Measurements from ENCODE around the gene PROB1. TPM values are rescaled to one million over a fixed set of nuclear protein-coding genes. Genes with fewer than 3 reads are reported as not detected.
A peak's percentile ranks its signal among the peaks of the same experiment; 100 is the strongest.
"Not testable (repeated sequence)": the region's sequence is repeated elsewhere in the genome, so short reads cannot be mapped to it uniquely, and the experiment has no call there.

Gene PROB1, protein sequence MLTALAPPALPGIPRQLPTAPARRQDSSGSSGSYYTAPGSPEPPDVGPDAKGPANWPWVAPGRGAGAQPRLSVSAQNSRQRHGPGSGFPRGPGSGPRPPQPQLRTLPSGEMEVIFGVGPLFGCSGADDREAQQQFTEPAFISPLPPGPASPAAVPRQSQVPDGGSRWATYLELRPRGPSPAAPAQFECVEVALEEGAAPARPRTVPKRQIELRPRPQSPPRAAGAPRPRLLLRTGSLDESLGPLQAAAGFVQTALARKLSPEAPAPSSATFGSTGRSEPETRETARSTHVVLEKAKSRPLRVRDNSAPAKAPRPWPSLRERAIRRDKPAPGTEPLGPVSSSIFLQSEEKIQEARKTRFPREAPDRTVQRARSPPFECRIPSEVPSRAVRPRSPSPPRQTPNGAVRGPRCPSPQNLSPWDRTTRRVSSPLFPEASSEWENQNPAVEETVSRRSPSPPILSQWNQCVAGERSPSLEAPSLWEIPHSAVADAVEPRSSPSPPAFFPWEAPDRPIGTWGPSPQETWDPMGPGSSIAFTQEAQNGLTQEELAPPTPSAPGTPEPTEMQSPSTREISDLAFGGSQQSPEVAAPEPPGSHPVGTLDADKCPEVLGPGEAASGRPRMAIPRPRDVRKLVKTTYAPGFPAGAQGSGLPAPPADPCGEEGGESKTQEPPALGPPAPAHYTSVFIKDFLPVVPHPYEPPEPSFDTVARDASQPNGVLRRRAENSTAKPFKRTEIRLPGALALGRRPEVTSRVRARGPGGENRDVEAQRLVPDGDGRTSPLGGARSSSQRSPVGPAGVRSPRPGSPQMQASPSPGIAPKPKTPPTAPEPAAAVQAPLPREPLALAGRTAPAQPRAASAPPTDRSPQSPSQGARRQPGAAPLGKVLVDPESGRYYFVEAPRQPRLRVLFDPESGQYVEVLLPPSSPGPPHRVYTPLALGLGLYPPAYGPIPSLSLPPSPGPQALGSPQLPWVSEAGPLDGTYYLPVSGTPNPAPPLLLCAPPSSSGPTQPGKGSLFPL
- total RNA-seq = 10 to 100 TPM; 26.8 to 81.4 (median 52.9) TPM

DNA sequence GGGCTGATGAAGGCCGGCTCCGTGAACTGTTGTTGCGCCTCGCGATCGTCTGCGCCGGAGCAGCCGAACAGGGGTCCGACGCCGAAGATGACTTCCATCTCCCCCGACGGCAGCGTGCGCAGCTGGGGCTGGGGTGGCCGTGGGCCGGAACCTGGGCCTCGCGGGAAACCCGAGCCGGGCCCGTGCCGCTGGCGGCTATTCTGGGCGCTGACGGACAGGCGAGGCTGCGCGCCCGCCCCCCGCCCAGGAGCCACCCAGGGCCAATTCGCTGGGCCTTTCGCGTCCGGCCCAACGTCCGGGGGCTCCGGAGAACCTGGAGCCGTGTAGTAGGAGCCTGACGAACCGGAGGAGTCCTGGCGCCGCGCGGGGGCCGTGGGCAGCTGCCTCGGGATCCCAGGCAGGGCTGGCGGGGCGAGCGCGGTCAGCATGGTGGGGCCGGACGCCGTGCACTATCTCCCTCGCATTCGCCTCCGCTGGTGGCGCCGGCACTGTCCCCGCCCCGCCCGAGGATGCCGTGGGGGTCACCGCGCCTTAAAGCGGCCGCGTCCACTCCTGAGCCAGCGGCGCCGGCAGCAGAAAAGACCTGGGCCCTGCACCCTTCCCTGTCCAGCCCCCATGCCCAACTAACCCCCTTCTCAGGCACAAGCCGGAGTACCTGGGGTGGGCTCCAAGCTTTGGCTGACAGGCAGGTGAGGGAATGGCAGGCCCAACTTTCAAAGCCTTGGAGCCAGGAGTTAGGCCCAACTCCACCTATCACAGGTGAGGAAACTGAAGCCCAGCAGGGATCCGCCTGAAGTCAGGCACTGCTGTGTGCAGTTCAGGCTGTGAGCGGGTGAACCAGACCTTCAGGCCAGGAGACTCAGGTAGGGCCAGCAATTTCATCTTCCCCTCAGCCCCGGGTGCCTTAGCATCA is at the start of gene PROB1:
Gene PROB1 (minus strand): TSS at position 451 of the 913 bp plus-strand sequence. CDS start 23 bp downstream, at position 428.
- H3K9me3 ChIP-seq = no peaks in the 10 kb centered on the region
- peaks cover 37 to 53% of the 10 kb centered on the region in 2 donors for H3K4me1 ChIP-seq
- ATAC-seq = peak; percentile 57 to 71
- H3K4me3 ChIP-seq = peak within 1 kb of the TSS; percentile 67 to 84 (median 72)
- peak; percentile 89 to 90 for TF ChIP-seq POLR2A (IDR thresholded peaks at IDR 0.05)
- TF ChIP-seq, protein P1, sequence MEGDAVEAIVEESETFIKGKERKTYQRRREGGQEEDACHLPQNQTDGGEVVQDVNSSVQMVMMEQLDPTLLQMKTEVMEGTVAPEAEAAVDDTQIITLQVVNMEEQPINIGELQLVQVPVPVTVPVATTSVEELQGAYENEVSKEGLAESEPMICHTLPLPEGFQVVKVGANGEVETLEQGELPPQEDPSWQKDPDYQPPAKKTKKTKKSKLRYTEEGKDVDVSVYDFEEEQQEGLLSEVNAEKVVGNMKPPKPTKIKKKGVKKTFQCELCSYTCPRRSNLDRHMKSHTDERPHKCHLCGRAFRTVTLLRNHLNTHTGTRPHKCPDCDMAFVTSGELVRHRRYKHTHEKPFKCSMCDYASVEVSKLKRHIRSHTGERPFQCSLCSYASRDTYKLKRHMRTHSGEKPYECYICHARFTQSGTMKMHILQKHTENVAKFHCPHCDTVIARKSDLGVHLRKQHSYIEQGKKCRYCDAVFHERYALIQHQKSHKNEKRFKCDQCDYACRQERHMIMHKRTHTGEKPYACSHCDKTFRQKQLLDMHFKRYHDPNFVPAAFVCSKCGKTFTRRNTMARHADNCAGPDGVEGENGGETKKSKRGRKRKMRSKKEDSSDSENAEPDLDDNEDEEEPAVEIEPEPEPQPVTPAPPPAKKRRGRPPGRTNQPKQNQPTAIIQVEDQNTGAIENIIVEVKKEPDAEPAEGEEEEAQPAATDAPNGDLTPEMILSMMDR (IDR thresholded peaks at IDR 0.05 in 4 of 5, conservative IDR thresholded peaks at IDR 0.05 in 1 of 5) = no peak
- in situ Hi-C loops (cut with MboI; ENCODE audit: low sequenced_read_pairs in 4 of 4) (no loop called here), intact Hi-C loops (cut with DNase I; ENCODE audit: low total_unique reads) (loop anchor here (1.0 to 5.0 kb wide), 4 partner anchors 52 to 1773 kb away; partner anchors contain the start of gene CTNNA1)
- H3K36me3 ChIP-seq = no peaks in the 10 kb centered on the region
- H3K27me3 ChIP-seq = no peaks in the 10 kb centered on the region
- peak; percentile 71 to 88 for DNase-seq
- peak within 1 kb of the TSS; percentile 99 to 100 (median 100) for H3K27ac ChIP-seq

GRCh38 chr5:139443831-139444453 is 49.0 kb upstream of the PROB1 start:
- DNase-seq = no peak
- Histone ChIP-seq H3K9me3 (no peaks in the 10 kb centered on the region), H3K27ac (no peak overlapping the region), H3K27me3 (no peaks in the 10 kb centered on the region), H3K4me3 (no peak overlapping the region), H3K36me3 (no peaks in the 10 kb centered on the region), H3K4me1 (peaks cover 0 to 7% of the 10 kb centered on the region in 2 donors)
- in situ Hi-C loops (cut with MboI; ENCODE audit: low sequenced_read_pairs in 4 of 4) = no loop called here
- intact Hi-C loops (cut with DNase I; ENCODE audit: low total_unique reads) = no loop called here
- TF ChIP-seq POLR2A (IDR thresholded peaks at IDR 0.05) = no peak
- TF ChIP-seq, protein P1 (IDR thresholded peaks at IDR 0.05 in 4 of 5, conservative IDR thresholded peaks at IDR 0.05 in 1 of 5) = no peak
- ATAC-seq = no peak

DNA sequence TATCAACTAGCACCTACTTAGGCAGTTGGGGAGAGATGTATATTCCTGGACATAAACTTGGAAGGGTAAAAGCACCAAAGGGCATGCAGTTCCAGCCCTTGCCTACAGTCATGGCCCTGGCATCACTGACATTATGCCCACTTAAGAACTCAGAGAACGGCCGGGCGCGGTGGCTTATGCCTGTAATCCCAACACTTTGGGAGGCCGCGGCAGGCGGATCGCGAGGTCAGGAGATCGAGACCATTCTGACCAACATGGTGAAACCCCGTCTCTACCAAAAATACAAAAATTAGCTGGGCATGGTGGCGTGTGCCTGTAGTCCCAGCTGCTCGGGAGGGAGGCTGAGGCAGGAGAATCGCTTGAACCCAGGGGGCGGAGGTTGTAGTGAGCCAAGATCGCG is 45.5 kb upstream of the PROB1 start:
- H3K27ac ChIP-seq = peak overlapping the region in 1 of 4 donors; percentile 99
- peaks cover 5 to 16% of the 10 kb centered on the region in 2 donors for H3K4me1 ChIP-seq
- H3K4me3 ChIP-seq; H3K9me3 ChIP-seq; H3K36me3 ChIP-seq; ATAC-seq; intact Hi-C loops (cut with DNase I; ENCODE audit: low total_unique reads); H3K27me3 ChIP-seq; in situ Hi-C loops (cut with MboI; ENCODE audit: low sequenced_read_pairs in 4 of 4); DNase-seq: not testable (repeated sequence)

DNA sequence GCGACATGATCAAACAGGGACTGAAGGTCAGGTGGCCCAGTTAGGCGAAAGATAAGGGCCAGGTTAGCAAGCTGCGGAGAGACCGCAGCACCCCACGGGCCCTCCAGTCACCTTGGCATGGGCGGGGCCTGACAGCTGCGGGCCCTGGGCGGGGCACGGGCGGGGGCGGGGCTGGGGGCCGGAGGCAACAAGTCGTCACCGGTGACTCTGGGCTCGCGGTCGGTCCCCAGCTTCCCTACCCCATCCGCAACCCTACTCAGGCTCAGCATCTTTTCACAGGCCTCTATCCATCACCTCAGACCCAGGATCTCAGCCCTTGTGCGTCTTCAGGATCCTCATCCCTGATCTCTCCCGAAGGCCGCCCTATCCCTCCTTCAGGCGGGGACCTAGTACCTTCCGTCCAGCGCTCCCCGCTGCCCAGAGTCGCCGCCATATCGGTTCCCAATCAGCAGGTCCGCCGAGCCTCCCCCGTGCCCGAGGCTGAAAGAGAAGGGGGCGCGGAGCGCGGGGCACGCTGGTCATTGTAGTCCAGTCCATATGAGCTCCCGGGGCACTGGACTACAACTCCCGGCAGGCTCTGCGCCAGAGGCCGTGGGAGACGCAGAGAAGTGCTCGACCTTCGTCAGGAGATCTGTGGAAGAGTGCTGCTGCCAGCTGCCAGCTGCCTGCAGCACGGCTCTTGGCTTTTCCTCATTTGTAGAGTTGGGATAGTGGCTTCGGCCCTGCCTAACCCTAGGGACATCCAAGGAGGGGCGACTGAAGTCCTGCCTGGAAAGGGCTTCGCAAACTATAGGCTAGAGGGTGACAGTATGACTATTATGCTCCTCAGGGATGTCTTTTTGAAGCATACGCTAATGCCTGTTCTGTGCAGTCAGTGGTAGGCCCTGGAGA is 44.4 kb upstream of the PROB1 start, which contains the start of gene DNAJC18:
Gene DNAJC18 (minus strand): TSS at position 513 of the 891 bp plus-strand sequence. CDS start 80 bp downstream, at position 433.
- in situ Hi-C loops (cut with MboI; ENCODE audit: low sequenced_read_pairs in 4 of 4) (no loop called here), intact Hi-C loops (cut with DNase I; ENCODE audit: low total_unique reads) (loop anchor here (5.0 kb wide), 2 partner anchors 78 to 123 kb away; partner anchors contain the start of gene UBE2D2)
- Histone ChIP-seq H3K4me3 (peak within 1 kb of the TSS; percentile 90 to 97 (median 94)), H3K27me3 (no peaks in the 10 kb centered on the region), H3K4me1 (peaks cover 5 to 16% of the 10 kb centered on the region in 2 donors), H3K27ac (peak within 1 kb of the TSS; percentile 98 to 100 (median 99)), H3K36me3 (peaks cover 0 to 9% of the 10 kb centered on the region in 2 donors), H3K9me3 (no peaks in the 10 kb centered on the region)
- DNase-seq (peak; percentile 94), ATAC-seq (peak; percentile 98)
- TF ChIP-seq POLR2A (IDR thresholded peaks at IDR 0.05) = peak; percentile 41 to 51
- TF ChIP-seq, protein P1 (IDR thresholded peaks at IDR 0.05 in 4 of 5, conservative IDR thresholded peaks at IDR 0.05 in 1 of 5) = no peak

All from gastrocnemius medialis (tissue), 4 donors.